MM.1S (cell line): ENCODE results near the gene IFT74.

Experiments
- EZH2 ChIP-seq: fragments of 300-600 bp; sonication (generic); optimal IDR thresholded peaks from 2 replicates; pipeline ENCODE3; 2017; ENCODE audit warnings: low read depth, mild to moderate bottlenecking, antibody characterized with exemption, low read length, mixed read lengths
- EZH2phosphoT487 ChIP-seq: fragments of 300-600 bp; sonication (generic); IDR thresholded peaks from 2 replicates; pipeline ENCODE4 v1.6.1; 2018; ENCODE audit warnings: antibody characterized with exemption, low read length
- TF ChIP-seq, protein P1 (sequence below): fragments of 300-600 bp; sonication (generic); IDR thresholded peaks from 2 replicates; pipeline ENCODE4 v1.5.1; 2016; ENCODE audit warnings: antibody characterized with exemption, low read length, mixed read lengths

DNA sequence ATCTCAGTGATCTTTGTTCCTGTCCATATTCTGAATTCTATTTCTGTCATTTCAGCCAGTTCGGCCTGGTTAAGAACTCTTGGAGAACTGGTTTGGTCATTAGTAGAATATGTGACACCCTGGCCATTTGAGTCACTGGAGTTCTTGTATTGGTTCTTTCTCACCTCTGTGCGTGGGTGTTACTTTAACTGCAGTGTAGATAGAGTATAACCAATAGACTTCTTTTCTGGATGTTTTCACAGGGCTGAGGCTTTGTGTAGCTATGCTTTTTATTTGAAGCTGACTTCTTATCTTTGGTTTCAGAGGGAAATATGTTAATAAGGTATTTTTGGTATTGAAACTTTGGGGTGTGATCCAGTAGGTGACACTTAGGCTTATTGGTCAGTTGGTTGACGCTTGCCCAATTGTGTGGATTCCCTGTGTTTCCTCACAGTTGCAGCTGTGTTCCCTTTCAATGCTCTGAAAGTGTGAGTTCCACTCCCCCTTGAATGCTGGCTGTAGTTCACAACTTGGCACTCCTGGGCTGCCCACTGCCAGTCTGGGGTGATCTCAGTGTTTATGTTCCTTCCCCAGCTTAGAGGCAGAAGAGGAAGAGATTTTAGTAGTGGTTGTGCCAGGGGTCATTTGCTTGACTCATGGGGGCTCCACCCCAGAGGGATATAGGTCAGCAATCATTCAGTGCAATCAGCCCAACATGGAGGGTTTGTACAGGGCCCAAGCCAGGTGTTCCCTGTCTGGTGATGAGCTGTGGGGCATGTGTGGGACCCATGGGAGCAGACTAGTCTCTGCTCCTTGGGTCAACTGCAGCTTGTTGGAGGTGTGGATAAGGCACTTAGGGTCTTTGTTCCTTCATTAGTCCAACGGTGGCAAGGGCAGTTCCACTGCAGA lies 117.9 kb downstream of the IFT74 start:
- TF ChIP-seq, protein P1, sequence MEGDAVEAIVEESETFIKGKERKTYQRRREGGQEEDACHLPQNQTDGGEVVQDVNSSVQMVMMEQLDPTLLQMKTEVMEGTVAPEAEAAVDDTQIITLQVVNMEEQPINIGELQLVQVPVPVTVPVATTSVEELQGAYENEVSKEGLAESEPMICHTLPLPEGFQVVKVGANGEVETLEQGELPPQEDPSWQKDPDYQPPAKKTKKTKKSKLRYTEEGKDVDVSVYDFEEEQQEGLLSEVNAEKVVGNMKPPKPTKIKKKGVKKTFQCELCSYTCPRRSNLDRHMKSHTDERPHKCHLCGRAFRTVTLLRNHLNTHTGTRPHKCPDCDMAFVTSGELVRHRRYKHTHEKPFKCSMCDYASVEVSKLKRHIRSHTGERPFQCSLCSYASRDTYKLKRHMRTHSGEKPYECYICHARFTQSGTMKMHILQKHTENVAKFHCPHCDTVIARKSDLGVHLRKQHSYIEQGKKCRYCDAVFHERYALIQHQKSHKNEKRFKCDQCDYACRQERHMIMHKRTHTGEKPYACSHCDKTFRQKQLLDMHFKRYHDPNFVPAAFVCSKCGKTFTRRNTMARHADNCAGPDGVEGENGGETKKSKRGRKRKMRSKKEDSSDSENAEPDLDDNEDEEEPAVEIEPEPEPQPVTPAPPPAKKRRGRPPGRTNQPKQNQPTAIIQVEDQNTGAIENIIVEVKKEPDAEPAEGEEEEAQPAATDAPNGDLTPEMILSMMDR, result no peak
- TF ChIP-seq EZH2, result no peak
- TF ChIP-seq EZH2phosphoT487, result no peak
